GM21619 (cell line): ENCODE measurements around the gene CRAT.

ENCODE experiments used
- ATAC-seq: cut with Tn5 transposase; IDR thresholded peaks from one replicate; pipeline ENCODE4 v1.9.1; 2021; ENCODE audit not compliant: unreplicated experiment

The CRAT gene

DNA sequence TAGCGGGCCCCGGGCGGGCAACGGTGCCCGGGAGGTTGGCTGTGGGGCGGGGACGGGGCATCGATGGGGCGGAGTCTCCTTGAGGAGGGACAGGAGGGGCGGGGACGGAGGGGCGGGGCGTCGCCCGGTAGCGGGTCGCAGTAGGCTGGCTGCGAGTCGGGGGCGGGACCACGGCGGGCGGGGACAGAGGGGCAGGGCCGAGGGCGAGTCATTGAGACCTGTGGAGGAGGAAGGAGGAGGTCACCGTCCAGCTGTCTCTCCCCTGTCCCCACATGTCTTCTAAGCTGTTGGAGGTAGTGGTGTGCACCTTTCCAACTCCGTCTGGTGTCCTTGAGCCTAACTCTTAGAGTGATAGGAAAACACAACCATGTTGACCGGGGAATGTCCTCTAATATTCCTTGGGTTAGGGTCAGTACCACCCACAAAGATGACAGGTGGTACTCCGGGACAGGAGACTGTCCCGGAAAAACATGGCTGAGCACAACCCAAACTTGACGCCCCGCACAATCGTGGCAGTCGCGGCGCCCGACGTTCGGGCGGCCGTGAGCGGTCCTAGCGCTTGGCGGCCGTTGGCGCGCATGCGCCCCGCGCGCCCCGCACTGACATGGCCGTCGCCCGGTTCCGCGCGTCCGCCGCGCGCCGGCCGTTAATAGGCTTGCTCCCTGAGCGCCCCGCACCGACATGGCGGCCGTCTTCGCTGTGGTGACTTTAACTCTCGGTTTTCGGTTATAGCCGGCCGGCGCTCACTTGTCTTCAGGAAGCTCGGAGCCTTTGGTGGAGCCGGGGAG is at the start of gene CRAT, which contains the start of gene PTPA:
CRAT (minus strand) TSS at position 54 of the 788 bp plus-strand sequence. CDS start 284 bp downstream, outside the sequence.
PTPA (plus strand) TSS at position 676 of the 788 bp plus-strand sequence. CDS start 186 bp downstream, outside the sequence.
- peak; percentile 63 for ATAC-seq

DNA sequence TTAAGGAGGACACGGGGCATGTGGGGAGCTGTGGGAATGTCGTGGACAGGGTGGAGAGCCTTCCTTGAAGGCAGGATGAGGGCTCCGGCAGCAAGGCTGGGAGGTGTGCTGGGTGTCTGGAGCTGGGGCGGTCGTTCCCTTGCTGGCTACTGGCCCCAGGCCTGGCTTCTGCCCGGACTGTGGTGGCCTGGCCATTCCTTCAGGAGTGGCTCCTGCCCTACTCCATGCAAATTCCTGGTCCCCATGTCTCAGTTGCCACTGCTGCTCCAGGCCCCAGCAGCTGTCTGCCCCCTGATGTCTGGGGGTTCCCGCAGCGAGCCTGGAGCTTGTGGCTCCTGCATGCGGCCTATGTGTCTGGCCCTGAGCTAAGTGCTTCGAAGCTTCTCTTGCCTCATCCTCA is 45.6 kb upstream of the CRAT start:
- no peak for ATAC-seq

DNA sequence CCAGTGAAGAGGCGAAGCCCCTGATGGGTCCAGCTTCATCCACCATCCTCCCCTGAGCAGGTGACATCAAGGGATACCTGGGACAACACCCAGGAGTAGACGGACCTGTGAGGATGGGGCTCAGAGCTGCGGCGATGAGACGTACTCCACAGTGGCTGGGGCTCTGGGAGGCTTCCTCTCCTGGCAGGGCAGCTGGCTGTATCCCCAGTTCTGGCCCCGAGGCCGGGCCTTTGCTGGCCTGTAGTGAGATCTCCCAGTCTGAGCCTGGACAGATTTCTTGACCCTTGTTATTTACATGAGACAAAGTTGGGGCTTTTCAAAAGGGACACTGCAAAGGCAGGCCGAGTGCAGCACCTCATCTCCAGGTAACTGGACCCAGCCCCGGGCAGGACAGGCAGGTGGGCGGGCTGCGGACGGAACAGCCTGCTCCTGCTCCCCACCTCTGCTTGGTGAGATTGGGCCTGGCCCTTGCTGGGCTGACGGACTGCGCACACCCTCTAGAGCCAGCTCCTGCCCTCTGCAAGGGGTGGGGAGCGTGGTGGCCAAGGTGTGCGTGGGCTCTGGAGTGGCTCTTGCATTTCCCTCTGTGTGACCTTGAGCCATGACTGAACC is 44.4 kb upstream of the CRAT start:
- no peak for ATAC-seq

DNA sequence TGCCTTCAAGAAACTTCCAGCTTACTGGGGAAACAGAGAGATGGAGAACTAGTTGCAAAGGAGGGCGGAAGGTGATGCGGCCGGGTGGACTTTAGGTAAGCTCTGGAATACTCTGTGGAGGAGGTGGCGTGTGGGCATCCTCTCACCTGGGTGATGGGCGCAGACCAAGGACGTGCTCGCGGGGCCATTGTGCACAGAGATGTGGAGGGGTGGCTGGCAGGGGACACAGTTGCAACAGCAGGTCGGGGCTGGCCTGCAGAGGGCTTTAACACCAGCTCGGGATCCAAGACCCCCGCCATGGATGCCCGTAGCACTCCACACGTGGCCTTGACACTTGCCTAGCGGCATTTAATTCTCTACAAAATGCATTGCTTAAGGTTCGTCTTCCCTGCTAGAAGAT is 40.9 kb upstream of the CRAT start:
- ATAC-seq: no peak

DNA sequence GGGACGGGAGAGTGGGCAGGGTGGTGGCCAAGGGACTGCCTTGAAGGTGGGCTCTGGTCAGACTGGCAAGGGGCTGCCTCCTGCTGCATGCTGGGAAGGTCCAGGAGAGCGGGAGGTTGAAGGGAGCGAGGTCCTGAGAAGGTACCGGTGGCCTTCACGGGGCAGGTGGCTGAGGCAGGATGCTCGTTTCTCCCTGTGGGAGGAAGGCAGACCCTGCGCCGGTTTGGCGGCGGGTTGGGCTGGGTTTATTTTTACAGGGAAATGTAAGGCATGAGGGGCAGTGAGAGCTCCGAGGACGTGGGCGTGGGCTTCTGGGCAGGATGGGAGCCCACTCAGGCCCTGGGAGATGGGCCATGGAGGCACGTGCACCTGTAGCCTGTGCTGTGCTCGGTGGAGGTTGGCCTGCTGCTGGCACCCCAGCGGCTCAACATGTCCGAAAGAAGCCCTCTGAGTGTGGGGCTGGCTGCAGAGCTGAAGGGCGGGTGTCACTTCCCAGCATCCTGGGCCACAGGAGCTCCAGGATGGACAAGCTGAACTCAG is 40.1 kb upstream of the CRAT start:
- no peak for ATAC-seq

DNA sequence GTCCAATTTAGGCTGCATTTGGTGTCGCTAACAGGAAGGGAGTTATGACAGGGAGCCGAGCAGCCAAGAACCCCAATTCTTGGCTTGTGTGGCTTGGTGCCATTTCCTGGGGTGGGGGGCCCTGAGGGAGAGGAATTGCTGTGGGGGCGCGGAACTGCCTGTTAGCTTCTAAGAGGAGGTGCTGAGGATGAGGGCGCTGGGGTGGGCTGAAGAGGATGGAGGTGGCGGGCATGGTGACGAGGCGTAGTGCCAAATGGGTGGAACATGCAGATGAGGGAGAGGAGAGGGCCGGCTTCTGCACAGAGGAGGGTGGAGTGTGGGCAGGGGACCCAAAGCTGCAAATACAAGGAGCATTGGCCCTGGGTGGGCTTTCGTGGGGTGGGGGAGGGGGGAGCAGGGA is 39.5 kb upstream of the CRAT start:
- no peak for ATAC-seq

DNA sequence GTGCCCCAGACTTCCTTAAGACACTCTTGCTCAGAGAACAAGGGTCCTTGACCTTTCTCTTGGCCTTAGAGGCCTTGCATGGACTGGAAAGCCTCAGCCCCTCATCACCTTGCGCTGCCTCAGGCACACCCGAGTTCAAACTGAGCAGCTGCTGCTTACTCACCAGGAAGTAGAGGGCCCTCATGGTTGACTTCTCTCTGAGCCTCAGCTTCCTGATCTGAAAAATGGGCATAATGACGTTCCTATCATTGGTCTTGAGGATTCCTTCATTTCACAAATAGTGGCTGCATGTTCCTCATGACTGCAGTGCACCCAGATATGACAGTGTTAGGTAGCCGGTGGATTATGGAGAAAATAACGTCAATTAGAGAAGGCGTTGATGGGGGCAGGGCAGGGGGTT is 38.8 kb upstream of the CRAT start:
- no peak for ATAC-seq

DNA sequence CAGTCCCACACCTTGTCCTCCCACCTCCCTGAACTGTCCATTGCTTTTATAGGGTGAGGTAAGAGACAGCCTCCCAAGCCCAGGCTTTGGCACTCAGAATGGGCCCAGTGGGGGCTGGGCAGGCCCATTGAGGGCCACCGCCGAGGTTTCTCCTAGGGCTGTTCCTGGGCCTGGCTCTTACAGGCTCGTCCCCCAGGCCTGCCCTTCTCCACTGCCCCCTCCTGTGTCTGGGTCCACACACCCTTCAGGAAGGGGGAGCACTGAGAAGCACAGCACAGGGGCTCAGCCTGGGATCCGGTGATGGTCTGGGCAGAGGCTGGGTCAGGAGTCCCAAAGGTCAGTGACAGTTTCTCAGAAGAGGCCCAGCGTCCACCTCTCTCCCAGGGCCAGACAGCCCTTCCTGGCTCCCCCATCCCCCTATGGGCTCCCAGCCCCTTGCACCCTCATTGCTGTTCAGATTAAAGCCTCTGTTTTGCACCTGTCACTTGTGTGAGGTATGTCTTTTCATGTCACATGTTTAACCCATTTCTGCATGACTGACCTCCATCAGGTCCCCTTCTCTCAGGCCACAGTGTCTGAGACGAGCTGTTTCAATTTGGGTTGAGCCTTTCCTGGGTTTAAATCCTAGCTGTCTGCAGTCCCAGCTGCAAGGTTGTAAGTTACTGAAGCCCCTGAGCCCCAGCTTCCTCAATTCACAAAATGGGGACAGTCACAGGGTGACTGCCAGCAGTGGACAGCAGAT is 38.0 kb upstream of the CRAT start:
- peak; percentile 43 for ATAC-seq

DNA sequence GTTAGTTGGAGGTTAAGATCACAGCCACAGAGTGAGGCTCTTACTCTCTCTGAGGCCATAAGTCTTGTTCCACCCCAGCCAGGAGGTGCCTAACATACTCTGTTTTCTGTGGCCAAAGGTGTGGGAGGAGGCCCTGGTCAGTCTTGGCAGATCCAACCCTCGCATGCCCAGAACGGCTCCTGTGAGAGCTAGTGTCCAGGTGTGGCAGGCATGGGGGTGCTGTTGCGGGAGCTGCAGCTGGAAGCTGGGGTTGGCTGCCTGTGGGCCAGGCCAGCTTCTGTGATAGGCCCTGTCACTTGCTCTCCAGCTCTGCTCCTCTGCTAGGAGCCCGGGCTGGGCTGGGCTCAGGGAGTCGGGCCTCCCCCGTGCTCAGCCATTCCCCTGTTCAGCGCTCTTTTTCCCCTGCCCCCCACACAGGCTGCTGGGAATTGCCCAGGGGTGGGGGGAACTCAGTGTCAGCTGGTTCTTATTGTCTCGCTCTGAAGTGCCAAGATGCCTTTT is 35.9 kb upstream of the CRAT start:
- no peak for ATAC-seq

DNA sequence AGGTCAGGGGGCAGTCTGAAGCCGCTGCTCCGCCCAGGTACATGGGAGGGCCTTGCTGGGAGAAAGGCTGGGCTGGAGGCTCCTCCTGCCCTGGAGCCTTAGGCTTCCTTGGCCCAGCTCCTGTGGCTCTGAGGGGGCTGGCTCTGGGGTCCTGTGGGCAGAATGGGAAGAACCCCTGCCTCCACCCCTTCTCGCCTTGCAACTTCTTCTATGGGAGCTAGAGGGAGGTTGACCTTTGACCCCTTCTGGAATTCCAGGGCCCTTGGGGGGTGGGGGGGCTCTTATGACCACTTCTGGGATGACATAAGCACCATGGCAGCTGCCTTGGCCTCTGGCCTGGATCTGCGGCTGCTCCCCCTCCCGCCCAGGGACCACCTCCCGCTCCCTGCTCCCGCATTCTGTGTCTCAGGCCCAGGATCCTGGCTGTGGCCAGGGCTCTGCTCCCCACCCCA is 35.3 kb upstream of the CRAT start:
- ATAC-seq: no peak

DNA sequence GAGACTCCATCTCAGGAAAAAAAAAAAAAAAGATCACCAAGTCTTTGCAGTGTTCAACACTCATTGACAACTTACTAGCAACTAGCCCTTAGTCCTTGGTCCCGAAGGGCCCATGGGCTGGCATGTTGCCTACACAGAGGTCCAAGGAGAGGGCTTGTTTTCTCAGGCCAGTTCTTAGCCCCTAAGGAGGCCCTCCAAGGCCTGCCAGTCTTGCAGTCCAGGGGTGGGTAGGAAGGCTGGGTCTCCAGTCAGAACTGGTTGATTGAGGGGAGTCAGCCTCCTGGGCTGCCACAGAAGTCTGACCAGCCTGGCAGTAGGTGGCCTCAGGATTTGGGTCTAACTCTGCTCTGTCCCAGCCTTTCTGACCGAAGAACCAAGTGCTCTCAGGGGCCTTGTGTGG is 34.7 kb upstream of the CRAT start:
- ATAC-seq: no peak

DNA sequence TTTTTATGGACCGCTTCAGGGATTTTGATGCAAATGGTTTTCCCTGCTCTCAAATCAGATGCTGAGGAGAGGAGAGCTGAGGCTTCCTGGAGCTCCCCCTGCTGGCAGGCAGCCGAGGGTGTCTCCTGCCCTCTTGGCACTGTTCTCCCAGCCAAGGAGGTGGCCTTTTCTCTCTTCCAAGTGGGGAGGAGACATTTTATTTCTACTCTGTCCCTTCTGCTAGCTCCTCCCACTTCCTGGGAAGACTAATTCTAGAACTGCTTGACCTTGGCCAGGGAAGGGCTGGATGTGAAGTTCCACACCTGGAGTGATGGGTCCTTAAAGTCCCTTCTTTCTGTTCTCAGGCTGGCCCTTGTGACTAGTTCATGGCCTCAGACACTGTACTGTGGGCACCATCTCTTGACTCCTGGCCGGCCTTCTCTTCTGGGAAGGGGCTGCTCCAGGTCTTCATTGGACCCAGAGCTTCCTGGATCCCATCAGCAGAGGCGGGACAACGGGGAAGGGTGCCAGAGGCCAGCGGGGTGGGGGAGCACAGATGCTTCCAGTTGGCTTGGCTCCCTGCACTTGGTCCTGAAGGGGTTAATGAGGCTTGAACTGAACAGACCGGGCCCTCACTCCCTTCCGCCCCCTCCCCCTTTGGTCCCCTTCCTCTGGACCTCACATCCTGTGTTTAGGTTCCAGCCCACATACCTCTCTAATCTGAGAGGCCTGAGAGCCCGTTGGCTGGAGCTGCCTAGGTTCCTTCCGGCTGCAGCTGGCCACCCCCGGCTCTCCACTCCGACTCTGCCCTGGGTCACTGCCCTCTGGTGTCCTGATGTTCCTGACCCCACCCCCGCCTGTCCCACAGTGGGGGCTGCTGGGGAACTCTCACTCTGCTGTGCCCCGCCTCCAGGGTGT is 32.7 kb upstream of the CRAT start:
- ATAC-seq: no peak

DNA sequence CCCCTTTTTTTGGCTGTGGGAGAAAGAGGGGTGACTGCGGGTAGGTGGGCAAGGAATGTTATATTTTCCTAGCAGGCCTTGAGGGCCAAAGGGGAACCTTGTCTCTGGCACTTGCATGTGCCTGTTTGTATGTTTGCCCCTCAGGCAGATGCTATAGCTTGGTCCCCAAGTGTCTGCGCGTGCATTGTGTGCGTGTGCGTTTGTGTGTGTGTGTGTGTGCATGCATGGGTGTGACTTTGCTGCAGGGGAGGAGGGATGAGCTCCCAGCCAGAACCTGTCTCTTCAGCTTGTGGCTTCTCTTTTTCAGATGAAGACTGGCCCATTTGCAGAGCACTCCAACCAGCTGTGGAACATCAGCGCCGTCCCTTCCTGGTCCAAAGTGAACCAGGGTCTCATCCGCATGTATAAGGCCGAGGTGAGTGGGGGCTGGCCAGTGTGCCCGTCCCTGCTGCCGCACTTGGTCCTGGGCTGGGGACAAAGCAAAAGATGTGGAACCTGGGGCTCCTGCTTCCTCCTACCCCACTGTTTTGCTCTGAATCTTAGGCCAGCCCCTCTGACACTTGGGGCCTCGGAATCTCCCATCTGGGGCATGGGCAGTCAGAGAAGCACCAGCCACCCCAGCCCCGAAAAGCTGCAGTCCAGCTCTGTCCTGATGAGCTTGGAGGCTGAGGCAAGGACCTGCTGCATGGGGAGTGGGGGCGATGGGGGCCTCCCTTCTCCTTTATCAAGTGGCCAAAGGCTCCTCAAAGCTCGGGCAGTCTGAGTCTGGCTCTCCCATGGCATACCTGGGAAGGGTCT is 31.7 kb upstream of the CRAT start:
- no peak for ATAC-seq

DNA sequence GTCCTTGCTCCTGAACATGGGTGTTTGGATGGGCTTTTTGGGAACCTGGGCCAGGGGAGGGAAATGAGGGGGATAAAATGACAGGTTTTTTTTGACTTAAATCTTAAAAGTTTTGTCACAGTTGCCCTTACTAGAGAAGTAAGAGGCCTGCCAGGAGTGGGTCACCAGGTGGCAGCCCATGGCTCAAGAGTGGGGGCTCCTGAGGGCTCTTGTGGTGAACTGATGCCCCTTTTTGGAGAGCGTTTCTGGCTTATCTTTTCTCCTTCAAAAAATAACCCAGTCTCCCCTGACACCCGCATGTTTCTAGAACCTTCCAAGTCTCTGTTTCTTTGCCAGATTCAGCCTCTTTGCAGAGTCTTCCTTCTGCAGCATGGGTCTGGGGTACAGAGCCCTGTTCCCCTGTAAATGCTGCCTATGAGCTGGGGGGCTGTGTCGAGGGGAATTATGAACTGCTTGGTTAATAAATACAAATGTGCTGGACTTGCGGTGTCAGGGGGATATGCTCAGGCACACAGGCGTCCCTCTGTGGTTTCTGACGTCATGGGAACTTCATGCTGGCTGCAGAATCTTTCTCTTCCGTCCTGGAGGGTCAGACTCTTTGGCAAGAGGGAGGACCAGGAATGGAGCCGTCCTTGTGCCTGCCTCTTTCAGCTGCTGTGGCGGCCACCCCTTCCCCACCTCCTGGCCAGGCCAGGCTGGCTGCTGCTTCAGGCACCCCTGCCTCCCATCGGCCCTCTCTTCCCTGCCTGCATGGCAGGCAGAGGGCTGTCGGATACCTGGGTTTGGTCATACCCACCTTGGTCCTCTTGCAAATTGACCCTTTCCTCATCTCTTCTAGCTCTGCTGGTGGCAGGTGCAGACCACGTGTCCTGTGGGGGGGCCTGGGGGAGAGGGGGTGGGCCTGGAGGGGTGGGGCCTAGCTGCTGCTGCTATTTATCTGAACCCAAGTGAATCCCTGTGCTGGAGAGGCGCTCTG is 30.8 kb upstream of the CRAT start:
- no peak for ATAC-seq

DNA sequence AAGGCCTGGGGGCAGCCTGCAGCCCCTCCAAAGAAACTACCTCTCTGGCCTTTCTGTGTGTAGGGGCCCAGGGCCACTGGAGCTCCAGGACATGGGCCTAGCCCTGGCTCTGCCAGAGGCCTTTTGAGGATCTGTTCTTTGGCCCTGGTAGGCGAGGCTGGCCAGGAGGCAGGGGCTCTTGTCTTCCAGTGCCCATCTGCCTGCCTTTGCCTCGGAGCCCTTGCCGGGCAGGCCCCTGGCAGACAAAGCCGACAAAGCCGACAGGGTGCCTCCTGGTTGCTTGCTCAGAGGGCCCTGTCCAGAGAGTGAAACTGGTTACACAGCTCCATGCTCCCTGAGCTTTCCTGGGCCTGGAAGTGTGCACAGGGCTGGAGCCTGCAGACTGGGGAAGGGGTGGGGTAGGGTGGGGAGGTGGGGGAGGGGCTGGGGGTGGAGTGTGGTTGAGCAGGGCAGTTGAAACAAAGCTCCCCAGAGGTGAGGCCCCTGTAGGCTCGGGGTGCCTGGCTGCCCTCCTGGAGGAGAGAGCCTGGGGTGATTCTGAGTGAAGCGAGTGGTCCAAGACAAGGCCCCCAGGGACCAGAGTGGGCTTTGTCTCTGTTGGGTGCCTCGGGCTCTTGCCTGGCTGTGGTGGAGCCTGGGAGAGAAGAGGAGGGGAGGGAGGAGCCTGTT is 29.9 kb upstream of the CRAT start:
- ATAC-seq: peak; percentile 11

DNA sequence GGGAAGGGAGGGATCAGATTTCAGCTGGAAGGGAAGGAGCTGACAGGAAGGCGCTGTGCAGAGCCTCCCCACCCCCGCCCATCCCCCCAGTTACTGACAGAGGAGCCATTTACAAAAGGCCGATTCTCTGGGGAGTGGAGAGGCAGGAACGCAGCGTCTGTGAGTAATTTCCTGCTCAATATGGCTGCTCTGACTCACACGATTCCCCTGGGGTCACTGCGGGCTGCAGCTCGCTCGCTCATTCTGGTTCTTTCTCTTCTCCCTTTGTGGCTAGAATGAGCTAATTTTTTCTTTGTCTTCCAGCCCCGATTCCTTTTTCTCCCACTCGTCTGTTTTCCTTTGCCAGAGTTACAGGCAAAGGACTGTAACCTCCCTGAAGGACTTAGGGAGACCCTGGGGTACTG is 29.4 kb upstream of the CRAT start:
- ATAC-seq: peak; percentile 46

DNA sequence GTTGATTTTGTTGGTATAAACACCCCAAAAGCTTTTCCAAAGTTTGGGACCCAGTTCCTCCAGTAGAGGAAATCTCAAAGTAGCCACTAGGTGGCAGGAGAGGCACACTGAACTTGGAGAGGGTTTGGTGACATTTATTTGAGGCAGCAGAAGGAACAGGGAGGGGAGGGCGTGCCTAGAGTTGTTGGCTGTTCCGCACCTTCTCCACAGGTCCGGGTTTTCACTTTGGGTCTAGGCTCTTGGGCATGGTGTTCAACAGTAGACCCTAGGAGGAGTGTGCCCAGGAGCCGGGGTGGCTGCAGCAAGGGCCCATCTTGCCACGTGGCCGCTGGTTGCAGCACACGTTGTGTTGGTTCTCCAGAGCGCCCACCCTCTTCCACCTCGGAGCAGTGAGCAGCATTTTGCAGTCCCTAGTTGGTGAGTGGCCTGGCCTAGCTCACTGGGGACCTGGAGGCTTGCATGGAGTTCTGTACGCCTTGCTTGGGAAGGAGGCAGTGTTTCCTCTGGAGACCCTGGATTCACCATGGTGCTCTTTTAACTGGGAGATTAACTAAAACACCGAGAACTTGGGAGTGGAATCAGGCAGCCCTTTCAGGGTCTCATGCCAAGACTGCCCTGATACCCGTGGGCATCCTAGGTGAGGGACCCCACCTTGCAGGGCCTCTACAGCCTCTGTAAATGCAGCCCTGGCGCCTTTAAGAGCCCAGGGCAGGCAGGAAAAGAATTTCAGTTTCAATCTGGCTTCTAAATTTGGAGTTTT is 28.8 kb upstream of the CRAT start:
- ATAC-seq: no peak
